Measurements from ENCODE around the gene MAMDC4.

- no peak for TF ChIP-seq GATA1 (IDR thresholded peaks at IDR 0.05; ENCODE audit: low read depth, low read length)
- TF ChIP-seq POLR2A (IDR thresholded peaks at IDR 0.05; ENCODE audit: low read length) = no peak
Measured at GRCh38 chr9:136861874-136862457, 9.8 kb downstream of the MAMDC4 start.

Data from erythroblast (primary cell).